Caco-2 (cell line): ENCODE results near the gene NOXO1. TPM values are rescaled to one million over a fixed set of nuclear protein-coding genes. Genes with fewer than 3 reads are reported as not detected.

Experiments
- BruUV-seq: library from RNA; stranded (reverse); fragments of 400-500 nt; replicated peaks from 2 replicates; lab custom pipeline; 2021; lab: Mats Ljungman, UMichigan
- CTCF ChIA-PET: fragments of 300-600 bp; sonication (Branson Sonifier 250); formaldehyde crosslinking; loops from one replicate; lab custom pipeline; 2022; ENCODE audit warnings: antibody characterized with exemption; lab: Charles Lee
- POLR2A ChIA-PET: fragments of 300-600 bp; sonication (Branson Sonifier 250); formaldehyde crosslinking; loops from one replicate; lab custom pipeline; 2022; ENCODE audit warnings: antibody characterized with exemption; lab: Charles Lee
- DNase-seq, 2 experiments: peaks; one replicate each; pipeline versions ENCODE4 v3.0.0 to v3.0.0-alpha.2; 2020 to 2022
- H3K27me3 ChIP-seq: replicated peaks from 2 replicates; pipeline ENCODE4 v1.6.0; 2011; ENCODE audit warnings: low read length; ENCODE audit not compliant: control insufficient read depth, insufficient read depth
- H3K36me3 ChIP-seq: 2 replicates; pipeline ENCODE4 v1.5.1; 2011; ENCODE audit warnings: low read length; ENCODE audit not compliant: control insufficient read depth, insufficient read depth
- H3K4me1 ChIP-seq: fragments of 250-450 bp; sonication (Bioruptor Pico); 2 replicates; pipeline ENCODE4 v1.5.1; 2020; ENCODE audit warnings: mild to moderate bottlenecking
- H3K4me3 ChIP-seq: 2 replicates; pipeline ENCODE4 v1.5.1; 2011; ENCODE audit warnings: low read depth, mild to moderate bottlenecking, control low read depth, low read length
- H3K9me3 ChIP-seq: fragments of 250-450 bp; sonication (Bioruptor Pico); 2 replicates; pipeline ENCODE4 v1.5.1; 2020; ENCODE audit warnings: mild to moderate bottlenecking, moderate library complexity
- H3K27ac Mint-ChIP-seq: one replicate; pipeline ENCODE4 v1.8.0; 2022; ENCODE audit warnings: mixed read lengths; ENCODE audit not compliant: unreplicated experiment
- H3K27me3 Mint-ChIP-seq: one replicate; pipeline ENCODE4 v1.8.0; 2022; ENCODE audit warnings: mixed read lengths; ENCODE audit not compliant: insufficient read depth, unreplicated experiment
- H3K36me3 Mint-ChIP-seq: one replicate; pipeline ENCODE4 v1.8.0; 2022; ENCODE audit warnings: mild to moderate bottlenecking, mixed read lengths; ENCODE audit not compliant: insufficient read depth, unreplicated experiment
- H3K4me1 Mint-ChIP-seq: one replicate; pipeline ENCODE4 v1.8.0; 2022; ENCODE audit warnings: low read depth, mixed read lengths; ENCODE audit not compliant: unreplicated experiment
- H3K4me3 Mint-ChIP-seq: one replicate; pipeline ENCODE4 v1.8.0; 2022; ENCODE audit warnings: mild to moderate bottlenecking, moderate library complexity, mixed read lengths; ENCODE audit not compliant: unreplicated experiment
- H3K9me3 Mint-ChIP-seq: one replicate; pipeline ENCODE4 v1.8.0; 2022; ENCODE audit warnings: mixed read lengths; ENCODE audit not compliant: unreplicated experiment
- intact Hi-C: fragments of 100-400 bp; cut with micrococcal nuclease; formaldehyde crosslinking; loops from one replicate; pipeline ENCODE4 v1.10.0; 2022; ENCODE audit not compliant: unreplicated experiment
- total RNA-seq: library from RNA; stranded (reverse); gene quantifications from 2 replicates; pipeline ENCODE4 v1.2.3, GENCODE V29; 2022
- TF ChIP-seq, protein P1 (sequence below), 2 experiments: fragments of 200-600 bp in 1 of 2; IDR thresholded peaks; 1 replicate in 1 of 2; 2 replicates in 1 of 2; pipeline versions ENCODE4 v1.5.1 to v1.8.0; 2011 to 2022; ENCODE audit warnings: antibody characterized with exemption in 1 of 2, control low read depth in 1 of 2, inconsistent platforms in 1 of 2, low read depth in 1 of 2, low read length in 1 of 2, mild to moderate bottlenecking in 1 of 2, moderate library complexity in 1 of 2; ENCODE audit not compliant: insufficient read depth in 1 of 2, severe bottlenecking in 1 of 2, unreplicated experiment in 1 of 2

NOXO1 gene
- total RNA-seq, 1 experiment from 2014 or later: 1.1 TPM

DNA sequence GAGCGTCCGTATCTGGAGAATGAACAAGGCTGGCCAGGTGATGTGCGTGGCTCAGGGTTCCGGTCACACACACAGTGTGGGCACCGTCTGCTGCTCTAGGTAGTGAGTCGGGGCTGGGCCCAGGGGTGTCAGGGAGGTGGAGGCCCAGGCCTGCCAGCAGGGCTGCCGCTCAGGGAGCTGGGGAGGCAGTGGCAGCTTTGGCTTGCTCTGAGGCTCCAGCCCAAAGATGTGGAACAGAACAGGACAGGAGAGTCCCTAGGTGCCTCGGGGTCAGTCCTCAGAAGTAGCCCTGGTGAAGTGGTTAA lies 5.1 kb downstream of the NOXO1 start:
- H3K4me3 Mint-ChIP-seq: no peak overlapping the region
- no peak for DNase-seq
- no peaks in the 10 kb centered on the region for H3K9me3 Mint-ChIP-seq
- intact Hi-C loops: no loop called here
- H3K27ac Mint-ChIP-seq: no peak overlapping the region
- ChIA-PET CTCF (no interaction called here), POLR2A (no interaction called here)
- Histone ChIP-seq H3K36me3 (no peaks in the 10 kb centered on the region; the same call in 1 of the 2 replicates), H3K4me1 (no peaks in the 10 kb centered on the region), H3K27me3 (no peaks in the 10 kb centered on the region), H3K9me3 (no peaks in the 10 kb centered on the region), H3K4me3 (no peak overlapping the region)
- H3K36me3 Mint-ChIP-seq: peaks cover 34% of the 10 kb centered on the region
- BruUV-seq: no TSS peak
- TF ChIP-seq, protein P1, sequence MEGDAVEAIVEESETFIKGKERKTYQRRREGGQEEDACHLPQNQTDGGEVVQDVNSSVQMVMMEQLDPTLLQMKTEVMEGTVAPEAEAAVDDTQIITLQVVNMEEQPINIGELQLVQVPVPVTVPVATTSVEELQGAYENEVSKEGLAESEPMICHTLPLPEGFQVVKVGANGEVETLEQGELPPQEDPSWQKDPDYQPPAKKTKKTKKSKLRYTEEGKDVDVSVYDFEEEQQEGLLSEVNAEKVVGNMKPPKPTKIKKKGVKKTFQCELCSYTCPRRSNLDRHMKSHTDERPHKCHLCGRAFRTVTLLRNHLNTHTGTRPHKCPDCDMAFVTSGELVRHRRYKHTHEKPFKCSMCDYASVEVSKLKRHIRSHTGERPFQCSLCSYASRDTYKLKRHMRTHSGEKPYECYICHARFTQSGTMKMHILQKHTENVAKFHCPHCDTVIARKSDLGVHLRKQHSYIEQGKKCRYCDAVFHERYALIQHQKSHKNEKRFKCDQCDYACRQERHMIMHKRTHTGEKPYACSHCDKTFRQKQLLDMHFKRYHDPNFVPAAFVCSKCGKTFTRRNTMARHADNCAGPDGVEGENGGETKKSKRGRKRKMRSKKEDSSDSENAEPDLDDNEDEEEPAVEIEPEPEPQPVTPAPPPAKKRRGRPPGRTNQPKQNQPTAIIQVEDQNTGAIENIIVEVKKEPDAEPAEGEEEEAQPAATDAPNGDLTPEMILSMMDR (IDR thresholded peaks at IDR 0.05; ENCODE audit: insufficient read depth in 1 of 2, low read depth in 1 of 2, low read length in 1 of 2, severe bottlenecking in 1 of 2, unreplicated experiment in 1 of 2): no peak
- H3K4me1 Mint-ChIP-seq: peaks cover 9% of the 10 kb centered on the region
- H3K27me3 Mint-ChIP-seq: no peaks in the 10 kb centered on the region

DNA sequence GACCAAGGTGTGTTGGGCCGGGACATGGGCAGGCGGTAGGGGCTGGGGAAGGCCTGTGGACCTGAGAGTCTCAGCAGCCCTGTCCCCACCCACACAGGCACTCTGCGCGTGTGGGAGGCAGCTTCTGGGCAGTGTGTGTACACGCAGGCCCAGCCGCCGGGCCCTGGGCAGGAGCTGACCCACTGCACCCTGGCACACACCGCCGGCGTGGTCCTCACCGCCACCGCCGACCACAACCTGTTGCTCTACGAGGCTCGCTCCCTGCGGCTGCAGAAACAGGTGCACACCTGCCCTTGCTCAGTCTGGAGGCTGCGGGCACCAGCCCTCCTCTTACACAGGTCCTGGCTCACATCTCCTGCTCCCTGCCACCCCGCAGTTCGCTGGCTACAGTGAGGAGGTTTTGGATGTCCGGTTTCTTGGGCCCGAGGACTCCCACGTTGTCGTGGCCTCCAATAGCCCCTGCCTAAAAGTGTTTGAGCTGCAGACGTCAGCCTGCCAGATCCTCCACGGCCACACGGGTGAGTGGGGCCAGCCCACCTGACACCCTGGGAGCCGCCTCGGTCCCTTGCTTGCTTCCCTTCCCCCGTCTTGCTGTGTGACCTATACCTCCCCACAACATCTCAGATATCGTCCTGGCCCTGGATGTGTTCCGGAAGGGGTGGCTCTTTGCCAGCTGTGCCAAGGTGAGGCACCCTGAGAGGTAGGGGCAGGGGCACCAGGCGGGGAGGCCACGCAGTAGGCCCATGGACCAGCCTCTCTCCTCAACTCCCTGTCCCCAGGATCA lies 5.6 kb downstream of the NOXO1 start:
- Histone ChIP-seq H3K9me3 (no peaks in the 10 kb centered on the region), H3K4me1 (no peaks in the 10 kb centered on the region), H3K36me3 (no peaks in the 10 kb centered on the region; the same call in 1 of the 2 replicates), H3K4me3 (no peak overlapping the region), H3K27me3 (no peaks in the 10 kb centered on the region)
- H3K4me3 Mint-ChIP-seq: no peak overlapping the region
- peaks cover 9% of the 10 kb centered on the region for H3K4me1 Mint-ChIP-seq
- intact Hi-C loops: no loop called here
- no TSS peak for BruUV-seq
- TF ChIP-seq, protein P1 (IDR thresholded peaks at IDR 0.05; ENCODE audit: insufficient read depth in 1 of 2, low read depth in 1 of 2, low read length in 1 of 2, severe bottlenecking in 1 of 2, unreplicated experiment in 1 of 2): no peak
- H3K27ac Mint-ChIP-seq: no peak overlapping the region
- ChIA-PET CTCF (no interaction called here), POLR2A (no interaction called here)
- H3K9me3 Mint-ChIP-seq: no peaks in the 10 kb centered on the region
- no peak for DNase-seq
- H3K27me3 Mint-ChIP-seq: no peaks in the 10 kb centered on the region
- H3K36me3 Mint-ChIP-seq: peaks cover 30% of the 10 kb centered on the region

DNA sequence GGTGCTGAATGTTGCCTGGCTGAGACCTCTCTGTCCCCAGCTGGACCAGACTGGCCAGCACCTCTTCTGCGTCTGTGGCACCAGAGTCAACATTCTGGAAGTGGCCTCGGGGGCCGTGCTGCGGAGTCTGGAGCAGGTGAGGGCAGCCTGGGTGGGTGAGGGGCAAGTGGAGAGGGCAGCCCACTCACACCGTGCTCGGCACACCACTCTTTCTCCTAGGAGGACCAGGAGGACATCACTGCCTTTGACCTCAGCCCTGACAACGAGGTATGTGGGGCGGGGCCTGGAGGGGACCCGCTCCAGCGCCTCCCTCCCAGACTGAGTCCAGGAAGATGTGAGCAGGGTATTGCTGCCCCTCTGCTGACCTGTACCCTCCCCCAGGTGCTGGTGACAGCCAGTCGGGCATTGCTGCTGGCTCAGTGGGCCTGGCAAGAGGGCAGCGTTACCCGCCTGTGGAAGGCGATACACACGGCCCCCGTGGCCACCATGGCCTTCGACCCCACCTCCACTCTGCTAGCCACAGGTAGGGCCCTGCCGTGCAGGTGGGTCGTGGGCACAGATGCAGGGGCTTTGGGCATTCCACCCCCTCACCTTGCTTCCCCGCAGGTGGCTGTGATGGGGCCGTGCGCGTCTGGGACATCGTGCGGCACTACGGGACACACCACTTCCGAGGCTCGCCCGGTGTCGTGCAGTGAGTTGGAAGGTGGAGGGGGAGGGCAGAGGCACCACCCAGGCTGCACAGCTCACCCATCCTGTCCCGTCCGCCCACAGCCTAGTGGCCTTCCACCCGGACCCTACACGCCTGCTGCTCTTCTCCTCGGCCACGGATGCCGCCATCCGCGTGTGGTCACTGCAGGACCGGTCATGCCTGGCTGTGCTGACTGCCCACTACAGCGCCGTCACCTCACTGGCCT lies 6.9 kb downstream of the NOXO1 start:
- Histone ChIP-seq H3K4me1 (no peaks in the 10 kb centered on the region), H3K27me3 (no peaks in the 10 kb centered on the region), H3K36me3 (no peaks in the 10 kb centered on the region; the same call in 1 of the 2 replicates), H3K4me3 (no peak overlapping the region), H3K9me3 (no peaks in the 10 kb centered on the region)
- BruUV-seq: no TSS peak
- Mint-ChIP-seq H3K4me3 (no peak overlapping the region), H3K27ac (no peak overlapping the region), H3K27me3 (no peaks in the 10 kb centered on the region), H3K4me1 (peaks cover 9% of the 10 kb centered on the region), H3K9me3 (no peaks in the 10 kb centered on the region), H3K36me3 (peaks cover 26% of the 10 kb centered on the region)
- no peak for DNase-seq
- TF ChIP-seq, protein P1 (IDR thresholded peaks at IDR 0.05; ENCODE audit: insufficient read depth in 1 of 2, low read depth in 1 of 2, low read length in 1 of 2, severe bottlenecking in 1 of 2, unreplicated experiment in 1 of 2): no peak
- intact Hi-C loops: no loop called here
- ChIA-PET POLR2A (no interaction called here), CTCF (no interaction called here)
